ENCODE data around the gene LRRN1. TPM values are rescaled to one million over a fixed set of nuclear protein-coding genes. Genes with fewer than 3 reads are reported as not detected.

LRRN1 gene
- total RNA-seq, 1 donor from 2014 or later = not detected

DNA sequence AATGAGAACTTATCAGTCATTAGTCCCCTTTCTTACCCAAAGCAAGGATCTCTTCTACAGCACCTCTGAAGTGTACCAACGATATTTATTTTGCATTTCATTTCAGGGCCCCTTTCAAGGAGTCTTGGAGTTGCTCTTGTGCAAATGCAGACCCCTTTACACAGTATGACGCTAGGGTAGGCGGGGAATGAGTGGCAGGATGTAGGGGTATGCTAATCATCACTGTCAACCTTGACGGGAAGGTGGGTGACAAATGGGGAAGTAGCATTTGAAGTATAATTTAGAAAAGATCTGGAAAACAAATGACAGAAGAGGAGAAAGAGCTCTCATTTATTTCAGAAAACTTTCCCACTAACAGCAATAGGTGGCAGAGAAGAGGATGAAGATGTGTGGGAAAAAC, 94.4 kb downstream of the LRRN1 start:
- no peak for DNase-seq (ENCODE audit: extremely low read depth, low read depth, low spot score)
